Ectodermal cell (in vitro differentiated cells): ENCODE data around the gene PSMG2.
"Not testable (repeated sequence)": the region's sequence is repeated elsewhere in the genome, so short reads cannot be mapped to it uniquely, and the experiment has no call there.

Experiments used
- H3K27ac ChIP-seq: 2 replicates; pipeline ENCODE4 v1.7.0; 2013; ENCODE audit warnings: mild to moderate bottlenecking, low read depth, low read length; ENCODE audit not compliant: insufficient read depth, poor library complexity, severe bottlenecking
- H3K27me3 ChIP-seq: 2 replicates; pipeline ENCODE4 v1.7.0; 2013; ENCODE audit warnings: mild to moderate bottlenecking, low read length; ENCODE audit not compliant: insufficient read depth, control insufficient read depth, poor library complexity, severe bottlenecking
- H3K36me3 ChIP-seq: one replicate; pipeline ENCODE4 v1.7.0; 2013; ENCODE audit warnings: low read length; ENCODE audit not compliant: control insufficient read depth, insufficient read depth
- H3K4me1 ChIP-seq: one replicate; pipeline ENCODE4 v1.7.0; 2013; ENCODE audit warnings: low read length; ENCODE audit not compliant: control insufficient read depth, insufficient read depth
- H3K4me3 ChIP-seq: 2 replicates; pipeline ENCODE4 v1.7.0; 2013; ENCODE audit warnings: low read depth, low read length, control low read depth; ENCODE audit not compliant: insufficient read depth
- H3K9me3 ChIP-seq: 2 replicates; pipeline ENCODE4 v1.7.0; 2013; ENCODE audit warnings: mild to moderate bottlenecking, low read length, moderate library complexity; ENCODE audit not compliant: control insufficient read depth
- WGBS, 2 experiments: methylation state at CpG; one replicate each; pipeline ENCODE4 v1.1.7; 2013; ENCODE audit warnings: missing lambda C conversion rate in 2 of 2; 5-methylcytosine and 5-hydroxymethylcytosine counted together

PSMG2 gene

DNA sequence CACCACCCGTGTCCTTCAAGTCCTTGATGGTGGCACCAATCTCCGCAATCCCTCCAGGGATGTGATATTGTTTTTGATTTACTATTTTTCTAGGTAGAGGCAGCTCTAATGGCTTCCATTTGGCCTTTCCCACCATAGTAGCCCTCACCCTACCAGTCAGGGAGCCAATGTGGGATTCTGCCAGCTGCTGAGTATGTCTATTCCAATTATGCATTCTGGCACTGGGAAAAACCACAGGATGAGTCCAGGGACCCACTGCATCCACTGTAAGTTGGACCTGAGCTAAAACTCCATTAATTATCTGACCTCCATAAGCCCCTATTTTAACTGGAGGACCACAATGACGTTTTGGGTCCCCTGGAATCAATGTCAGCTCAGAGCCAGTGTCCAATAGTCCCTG, 55.7 kb downstream of the PSMG2 start:
- not testable (repeated sequence) for H3K36me3 ChIP-seq
- 78 to 93% methylated on average over 2 to 3 of the region's 3 CpGs for WGBS, 2 experiments

DNA sequence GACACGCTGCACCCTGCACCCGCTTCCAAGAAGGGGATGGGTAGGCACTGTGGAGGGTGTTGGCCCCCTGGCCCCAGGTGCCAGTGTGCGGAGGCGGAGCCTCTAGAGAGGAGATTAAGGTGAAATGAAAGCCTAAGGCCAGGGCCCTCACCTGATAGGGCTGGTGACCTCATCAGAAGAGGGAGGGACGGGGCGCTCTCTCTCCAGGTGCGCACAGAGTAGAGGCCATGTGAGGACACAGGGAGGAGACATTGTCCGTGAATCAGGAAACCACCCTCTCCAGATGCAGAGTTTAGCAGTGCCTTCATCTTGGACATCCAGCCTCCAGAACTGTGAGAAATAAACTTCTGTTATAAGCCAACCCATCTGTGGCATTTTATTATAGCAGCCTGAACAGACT, 62.3 kb downstream of the PSMG2 start:
- Histone ChIP-seq H3K4me1 (no peaks in the 10 kb centered on the region), H3K27me3 (no peaks in the 10 kb centered on the region), H3K4me3 (no peak overlapping the region), H3K36me3 (no peaks in the 10 kb centered on the region), H3K27ac (no peak overlapping the region), H3K9me3 (no peaks in the 10 kb centered on the region)
- 74 to 79% methylated on average over 8 of the region's 8 CpGs for WGBS, 2 experiments

More for the DNA sequence above, 55.7 kb downstream of the PSMG2 start:
- H3K9me3 ChIP-seq, H3K4me3 ChIP-seq, H3K4me1 ChIP-seq, H3K27ac ChIP-seq, H3K27me3 ChIP-seq: not testable (repeated sequence)

DNA sequence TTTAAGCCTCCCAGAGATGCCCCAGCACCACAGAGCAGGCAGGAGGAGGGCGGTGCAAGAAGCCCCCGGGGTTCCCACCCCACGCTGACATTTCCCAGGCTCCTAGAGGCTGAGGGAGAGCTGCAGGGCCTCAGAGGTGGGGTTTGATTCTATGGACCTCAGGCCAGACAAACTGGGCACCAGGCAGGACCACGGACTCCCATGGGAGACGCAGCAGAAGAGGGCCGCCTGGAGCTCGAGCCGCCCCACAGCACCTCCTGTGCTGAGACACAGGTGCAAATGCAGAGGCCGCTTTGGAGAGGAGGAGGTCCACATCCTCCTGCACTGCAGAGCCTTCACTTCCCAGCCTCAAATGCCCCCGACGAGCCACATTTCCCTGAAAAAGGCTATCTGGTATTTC, 62.7 kb downstream of the PSMG2 start:
- Histone ChIP-seq H3K36me3 (no peaks in the 10 kb centered on the region), H3K4me3 (no peak overlapping the region), H3K4me1 (no peaks in the 10 kb centered on the region), H3K27ac (no peak overlapping the region), H3K27me3 (no peaks in the 10 kb centered on the region), H3K9me3 (no peaks in the 10 kb centered on the region)
- WGBS, 2 experiments: 87 to 90% methylated on average over 11 of the region's 11 CpGs

DNA sequence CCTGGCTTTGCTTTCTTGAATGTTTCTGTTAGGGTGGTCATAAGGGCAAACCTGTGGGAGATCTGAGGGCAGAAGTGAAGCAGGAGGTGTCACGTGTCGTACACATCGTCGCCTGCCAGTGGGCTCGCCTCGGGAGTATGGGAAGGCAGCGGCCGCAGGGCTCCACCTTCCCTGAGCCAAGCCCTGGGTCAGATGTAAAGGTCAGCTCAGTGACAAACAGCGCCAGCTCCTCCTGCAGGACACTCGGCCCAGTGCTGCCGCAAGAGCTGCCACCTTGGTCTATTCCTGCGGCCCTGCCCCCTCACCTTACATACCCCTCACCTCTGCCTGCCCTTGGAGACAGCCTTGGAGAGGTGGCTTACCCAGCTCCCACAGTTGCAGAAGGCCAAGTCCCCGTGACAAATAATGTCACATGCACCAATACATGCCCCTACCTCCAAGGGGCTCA, 64.2 kb downstream of the PSMG2 start:
- Histone ChIP-seq H3K4me3 (no peak overlapping the region), H3K9me3 (no peaks in the 10 kb centered on the region), H3K27me3 (no peaks in the 10 kb centered on the region), H3K27ac (no peak overlapping the region), H3K36me3 (no peaks in the 10 kb centered on the region), H3K4me1 (no peaks in the 10 kb centered on the region)
- 16 to 18% methylated on average over 13 of the region's 13 CpGs for WGBS, 2 experiments

DNA sequence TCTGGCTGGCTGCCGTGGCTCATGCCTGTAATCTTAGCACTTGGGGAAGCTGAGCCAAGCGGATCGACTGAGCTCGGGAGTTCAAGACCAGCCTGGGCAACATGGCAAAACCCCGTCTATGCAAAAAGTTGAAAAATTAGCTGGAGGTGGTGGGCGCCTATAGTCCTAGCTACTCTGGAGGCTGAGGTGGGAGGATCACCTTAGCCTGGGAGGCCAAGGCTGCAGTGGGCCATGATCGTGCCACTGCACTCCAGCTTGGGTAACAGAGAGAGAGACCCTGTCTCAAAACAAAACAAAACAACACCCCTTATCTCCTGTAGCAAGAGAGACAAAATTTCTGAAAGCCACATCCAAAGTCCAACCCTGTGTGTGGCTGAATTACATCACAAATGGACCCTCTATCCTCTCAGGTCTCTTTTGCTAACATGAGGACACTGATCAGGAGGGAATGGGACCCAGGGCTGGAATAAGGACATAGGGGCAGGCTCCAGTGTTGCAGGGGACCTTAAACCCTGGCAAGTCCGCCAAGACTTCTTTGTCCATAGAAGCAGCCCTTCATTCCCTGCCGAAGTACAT, 64.8 kb downstream of the PSMG2 start:
- no peak overlapping the region for H3K27ac ChIP-seq
- no peaks in the 10 kb centered on the region for H3K4me1 ChIP-seq
- no peaks in the 10 kb centered on the region for H3K36me3 ChIP-seq
- no peak overlapping the region for H3K4me3 ChIP-seq
- no peaks in the 10 kb centered on the region for H3K9me3 ChIP-seq
- no peaks in the 10 kb centered on the region for H3K27me3 ChIP-seq
- 91 to 97% methylated on average over 9 of the region's 9 CpGs for WGBS, 2 experiments

DNA sequence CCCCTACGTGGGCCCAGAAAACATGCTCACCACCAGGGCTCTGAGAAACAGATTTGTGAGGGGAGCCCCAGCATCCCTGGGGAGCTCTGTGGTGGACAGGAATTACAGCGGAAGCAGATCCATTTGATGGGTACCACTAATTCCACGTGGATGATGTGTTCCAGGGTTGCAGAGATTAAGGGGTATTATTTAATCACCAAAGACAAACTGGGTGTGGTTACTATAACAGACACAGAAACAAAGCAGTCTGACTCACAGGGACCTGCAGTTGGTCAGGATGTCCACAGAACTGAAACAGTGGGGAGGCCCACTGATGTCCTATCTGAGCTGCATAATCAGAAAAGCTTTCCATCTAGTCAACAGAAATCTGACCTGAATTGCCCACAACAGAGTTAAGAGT, 65.8 kb downstream of the PSMG2 start:
- no peaks in the 10 kb centered on the region for H3K27me3 ChIP-seq
- no peaks in the 10 kb centered on the region for H3K36me3 ChIP-seq
- no peak overlapping the region for H3K27ac ChIP-seq
- no peaks in the 10 kb centered on the region for H3K9me3 ChIP-seq
- WGBS, 2 experiments: 87 to 90% methylated on average over 3 of the region's 3 CpGs
- H3K4me1 ChIP-seq: no peaks in the 10 kb centered on the region
- no peak overlapping the region for H3K4me3 ChIP-seq

DNA sequence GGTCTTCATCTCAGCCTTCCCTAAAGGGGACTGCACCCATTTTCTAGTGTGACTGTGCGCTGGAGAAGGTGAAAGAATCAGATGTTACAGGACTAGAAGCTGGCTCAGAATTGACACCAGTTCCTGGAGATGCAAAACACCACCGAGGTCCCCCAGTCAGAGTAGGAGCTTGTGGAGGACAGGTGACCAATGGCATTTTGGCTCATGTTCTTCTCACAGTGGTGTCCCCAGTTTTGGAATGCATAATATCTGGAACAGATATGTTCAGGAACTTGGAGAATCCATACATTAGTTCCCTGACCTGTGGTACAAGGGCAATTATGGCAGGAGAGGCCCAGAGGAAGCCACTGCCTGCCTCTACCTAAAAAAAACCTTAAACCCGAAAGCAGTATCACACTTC, 66.3 kb downstream of the PSMG2 start:
- no peak overlapping the region for H3K27ac ChIP-seq
- WGBS, 2 experiments: 89 to 91% methylated on average over 3 of the region's 3 CpGs
- no peak overlapping the region for H3K4me3 ChIP-seq
- H3K4me1 ChIP-seq: no peaks in the 10 kb centered on the region
- no peaks in the 10 kb centered on the region for H3K27me3 ChIP-seq
- no peaks in the 10 kb centered on the region for H3K36me3 ChIP-seq
- no peaks in the 10 kb centered on the region for H3K9me3 ChIP-seq

DNA sequence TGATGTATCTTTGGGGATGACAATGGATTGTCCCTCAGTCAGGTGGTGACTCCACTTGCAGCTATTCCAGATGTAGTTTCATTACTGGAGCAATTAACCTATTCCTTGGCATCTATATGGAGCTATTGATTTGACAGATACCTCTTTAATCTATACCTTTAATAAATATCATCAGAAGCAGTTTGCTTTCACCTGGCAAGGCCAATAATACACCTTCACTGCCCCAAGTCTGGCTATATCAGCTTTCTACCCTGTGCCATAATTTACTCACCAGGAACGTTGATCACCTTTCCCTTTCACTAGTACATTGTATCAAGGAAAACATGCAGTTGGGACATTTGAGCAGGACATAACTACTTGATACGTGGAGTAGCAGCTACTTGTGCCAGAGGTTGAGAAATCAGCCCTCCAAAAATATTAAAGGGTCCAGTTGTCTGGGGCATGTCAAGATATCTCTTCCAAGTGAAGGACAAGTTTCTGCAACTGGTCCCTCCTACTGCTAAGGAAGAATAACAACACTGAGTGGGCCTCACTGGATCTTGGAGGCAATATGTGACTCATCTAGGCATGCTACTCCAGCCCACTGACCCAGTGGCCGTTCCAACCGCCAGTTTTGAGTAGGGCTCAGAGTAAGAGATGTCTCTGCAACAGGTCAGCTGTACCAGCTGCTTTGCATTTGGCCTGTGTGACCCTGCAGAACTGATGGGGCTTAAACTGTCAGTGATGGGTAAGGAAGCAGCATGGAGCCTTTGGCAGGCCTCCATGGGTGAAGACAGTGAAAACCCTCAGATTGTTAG, 67.0 kb downstream of the PSMG2 start:
- WGBS, 2 experiments: 74 to 78% methylated on average over 4 of the region's 4 CpGs
- Histone ChIP-seq H3K9me3 (no peaks in the 10 kb centered on the region), H3K27me3 (no peaks in the 10 kb centered on the region), H3K4me1 (no peaks in the 10 kb centered on the region), H3K36me3 (no peaks in the 10 kb centered on the region), H3K27ac (no peak overlapping the region), H3K4me3 (no peak overlapping the region)

DNA sequence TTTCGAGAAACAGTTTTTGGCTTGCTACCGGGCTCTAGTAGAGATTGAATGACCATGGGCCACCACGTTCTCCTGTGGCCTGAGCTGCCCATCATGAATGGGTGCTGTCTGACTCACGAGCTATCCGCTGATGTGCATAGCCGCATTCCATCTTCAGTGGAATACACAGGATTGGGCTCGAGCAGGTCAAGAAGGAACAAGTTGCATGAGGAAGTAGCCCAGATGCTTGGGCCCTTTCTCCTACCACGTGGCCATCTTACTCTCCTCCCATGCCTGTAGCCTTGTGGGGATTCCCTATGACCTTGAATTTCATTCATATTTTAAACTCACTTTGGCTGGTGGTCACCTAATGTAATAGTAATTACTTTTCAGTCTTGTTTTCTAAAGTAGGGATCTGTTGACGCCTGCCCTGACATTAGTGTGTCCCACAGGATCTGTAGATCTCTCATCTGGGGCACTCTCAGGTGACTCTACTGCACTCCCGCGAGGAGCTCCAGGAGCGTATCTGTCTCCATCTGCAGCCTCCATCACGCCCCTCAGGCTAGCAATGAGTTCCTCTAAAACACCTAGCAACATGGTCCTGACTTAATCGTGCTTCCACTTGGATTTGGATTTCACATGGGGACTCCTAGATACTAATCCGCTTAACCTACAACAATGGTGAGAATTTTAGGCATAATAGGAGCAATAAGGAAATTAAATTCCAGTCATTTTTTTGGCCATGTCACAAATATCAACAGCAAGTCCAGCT, 67.8 kb downstream of the PSMG2 start:
- Histone ChIP-seq H3K36me3 (no peaks in the 10 kb centered on the region), H3K4me1 (no peaks in the 10 kb centered on the region), H3K27ac (no peak overlapping the region), H3K4me3 (no peak overlapping the region), H3K27me3 (no peaks in the 10 kb centered on the region), H3K9me3 (no peaks in the 10 kb centered on the region)
- 91 to 95% methylated on average over 15 of the region's 15 CpGs for WGBS, 2 experiments

DNA sequence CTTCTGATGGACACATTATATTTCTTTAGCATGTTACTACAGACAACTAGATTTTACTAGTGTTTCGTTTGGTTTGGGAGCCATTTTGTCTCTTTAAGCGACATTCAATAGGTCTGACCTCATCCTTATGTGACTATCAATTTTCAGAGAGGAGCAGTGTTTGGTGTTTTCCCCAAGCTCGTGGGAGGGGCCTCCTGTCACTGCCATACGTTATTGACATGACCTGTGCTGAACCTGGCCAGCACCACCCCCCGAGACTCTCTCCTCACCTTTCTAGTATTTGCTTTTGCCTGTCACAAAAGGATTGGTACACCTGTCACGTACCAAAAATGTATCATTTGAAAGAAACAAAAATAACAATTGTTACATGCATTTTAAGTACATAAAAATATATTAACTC, 69.3 kb downstream of the PSMG2 start:
- no peak overlapping the region for H3K4me3 ChIP-seq
- H3K4me1 ChIP-seq: no peaks in the 10 kb centered on the region
- H3K36me3 ChIP-seq: no peaks in the 10 kb centered on the region
- H3K9me3 ChIP-seq: no peaks in the 10 kb centered on the region
- H3K27me3 ChIP-seq: peaks cover 4% of the 10 kb centered on the region
- H3K27ac ChIP-seq: no peak overlapping the region
- 88 to 97% methylated on average over 5 to 6 of the region's 6 CpGs for WGBS, 2 experiments
